ENCODE measurements around the gene NUP62.

The NUP62 gene

GRCh38 chr19:49904136-49904535 lies 25.2 kb downstream of the NUP62 start:
- no peak for DNase-seq (ENCODE audit: low read depth in 2 of 2)

- peak; percentile 61 to 65 for DNase-seq (ENCODE audit: low read depth in 2 of 2)
Measured at GRCh38 chr19:49896863-49897621, 32.3 kb downstream of the NUP62 start, which contains the start of gene IL4I1. IL4I1 (minus strand) TSS chr19:49896887; CDS start chr19:49896160, 727 bp downstream.

GRCh38 chr19:49895566-49896297 lies 33.6 kb downstream of the NUP62 start:
- DNase-seq (ENCODE audit: low read depth in 2 of 2) = peak; percentile 27 to 66

GRCh38 chr19:49894879-49895565 lies 34.3 kb downstream of the NUP62 start:
- peak; percentile 58 to 66 for DNase-seq (ENCODE audit: low read depth in 2 of 2)

GRCh38 chr19:49894011-49894664 lies 35.2 kb downstream of the NUP62 start:
- no peak for DNase-seq (ENCODE audit: low read depth in 2 of 2)

GRCh38 chr19:49892716-49893115 lies 36.6 kb downstream of the NUP62 start:
- no peak for DNase-seq (ENCODE audit: low read depth in 2 of 2)

GRCh38 chr19:49891393-49891792 lies 37.9 kb downstream of the NUP62 start:
- no peak for DNase-seq (ENCODE audit: low read depth in 2 of 2)

GRCh38 chr19:49890349-49891311 lies 38.7 kb downstream of the NUP62 start:
- peak; percentile 49 to 58 for DNase-seq (ENCODE audit: low read depth in 2 of 2)

- peak; percentile 65 to 70 for DNase-seq (ENCODE audit: low read depth in 2 of 2)
Measured at GRCh38 chr19:49889687-49890348, 39.5 kb downstream of the NUP62 start.

GRCh38 chr19:49889038-49889686 lies 40.1 kb downstream of the NUP62 start:
- no peak for DNase-seq (ENCODE audit: low read depth in 2 of 2)

GRCh38 chr19:49888510-49888824 lies 40.8 kb downstream of the NUP62 start:
- DNase-seq (ENCODE audit: low read depth in 2 of 2) = no peak

- no peak for DNase-seq (ENCODE audit: low read depth in 2 of 2)
Measured at GRCh38 chr19:49887665-49888509, 41.4 kb downstream of the NUP62 start.

GRCh38 chr19:49887037-49887664 lies 42.2 kb downstream of the NUP62 start:
- no peak for DNase-seq (ENCODE audit: low read depth in 2 of 2)

GRCh38 chr19:49884760-49885159 lies 44.5 kb downstream of the NUP62 start:
- no peak for DNase-seq (ENCODE audit: low read depth in 2 of 2)

- no peak for DNase-seq (ENCODE audit: low read depth in 2 of 2)
Measured at GRCh38 chr19:49884109-49884508, 45.2 kb downstream of the NUP62 start.

- no peak for DNase-seq (ENCODE audit: low read depth in 2 of 2)
Measured at GRCh38 chr19:49883094-49883493, 46.2 kb downstream of the NUP62 start.

- DNase-seq (ENCODE audit: low read depth in 2 of 2) = no peak
Measured at GRCh38 chr19:49882643-49883042, 46.7 kb downstream of the NUP62 start.

GRCh38 chr19:49881672-49882394 lies 47.5 kb downstream of the NUP62 start:
- DNase-seq (ENCODE audit: low read depth in 2 of 2) = no peak

Measured in stimulated activated CD8-positive, alpha-beta memory T cell treated with anti-CD3 and anti-CD28 coated beads, Interleukin-15, amount 100 ng/mL, for 48 hours (primary cell).